ENCODE data around the gene IGF1R.

IGF1R gene

GRCh38 chr15:98730860-98731711 lies 82.7 kb downstream of the IGF1R start:
- no peak for DNase-seq

- no peak for DNase-seq
These were observed 83.5 kb downstream of the IGF1R start for GRCh38 chr15:98731712-98732450.

- DNase-seq, result no peak
These were observed 84.8 kb downstream of the IGF1R start for GRCh38 chr15:98733098-98733497.

- no peak for DNase-seq
These were observed 86.3 kb downstream of the IGF1R start for GRCh38 chr15:98734466-98735199.

GRCh38 chr15:98735304-98735703 lies 87.0 kb downstream of the IGF1R start:
- DNase-seq, result no peak

GRCh38 chr15:98735895-98736617 lies 87.7 kb downstream of the IGF1R start:
- no peak for DNase-seq

- no peak for DNase-seq
These were observed 88.8 kb downstream of the IGF1R start for GRCh38 chr15:98737159-98737558.

- DNase-seq, result no peak
These were observed 89.4 kb downstream of the IGF1R start for GRCh38 chr15:98737721-98738120.

GRCh38 chr15:98738689-98739401 lies 90.5 kb downstream of the IGF1R start:
- no peak for DNase-seq

GRCh38 chr15:98740295-98740694 lies 92.0 kb downstream of the IGF1R start:
- DNase-seq, result no peak

GRCh38 chr15:98740963-98741362 lies 92.6 kb downstream of the IGF1R start:
- no peak for DNase-seq

- DNase-seq, result no peak
These were observed 94.8 kb downstream of the IGF1R start for GRCh38 chr15:98743177-98743576.

GRCh38 chr15:98744506-98744905 lies 96.2 kb downstream of the IGF1R start:
- no peak for DNase-seq

GRCh38 chr15:98745179-98745578 lies 96.8 kb downstream of the IGF1R start:
- DNase-seq, result no peak

- no peak for DNase-seq
These were observed 97.5 kb downstream of the IGF1R start for GRCh38 chr15:98745650-98746374.

- no peak for DNase-seq
These were observed 98.2 kb downstream of the IGF1R start for GRCh38 chr15:98746375-98747155.

GRCh38 chr15:98751767-98752166 lies 103.4 kb downstream of the IGF1R start:
- no peak for DNase-seq

- DNase-seq, result peak; percentile 27
These were observed 105.7 kb downstream of the IGF1R start for GRCh38 chr15:98753726-98754656.

- DNase-seq, result no peak
These were observed 106.3 kb downstream of the IGF1R start for GRCh38 chr15:98754657-98755022.

Data from right hindlimb (tissue), 1 donor.